Measurements from ENCODE around the gene TUBB4A. TPM values are rescaled to one million over a fixed set of nuclear protein-coding genes. Genes with fewer than 3 reads are reported as not detected.

The TUBB4A gene
- total RNA-seq, 1 experiment from 2014 or later, result 20.3 TPM

DNA sequence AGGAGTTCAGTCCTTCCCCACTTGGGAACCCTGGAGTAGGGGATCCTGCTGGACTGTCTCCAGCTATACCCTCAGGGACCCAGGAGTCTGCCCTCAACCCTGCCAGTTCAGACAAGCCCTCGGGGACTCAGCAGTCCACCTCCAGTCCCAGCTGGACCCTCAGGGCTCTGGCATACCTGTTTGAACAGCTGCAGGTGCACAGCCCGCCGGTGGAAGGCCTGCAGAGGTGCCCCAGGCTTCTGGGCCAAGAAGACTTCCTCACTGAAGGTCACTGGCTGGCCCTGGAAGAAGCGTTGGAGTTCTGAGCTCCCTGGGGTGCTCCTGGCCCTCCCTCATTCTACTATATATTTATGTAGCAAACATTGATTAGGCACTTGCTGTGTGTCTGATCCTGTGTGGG is 29.4 kb downstream of the TUBB4A start:
- H3K4me2 ChIP-seq (ENCODE audit: insufficient read depth, insufficient read length, low read length), result no peak overlapping the region
- TF ChIP-seq, protein P1, sequence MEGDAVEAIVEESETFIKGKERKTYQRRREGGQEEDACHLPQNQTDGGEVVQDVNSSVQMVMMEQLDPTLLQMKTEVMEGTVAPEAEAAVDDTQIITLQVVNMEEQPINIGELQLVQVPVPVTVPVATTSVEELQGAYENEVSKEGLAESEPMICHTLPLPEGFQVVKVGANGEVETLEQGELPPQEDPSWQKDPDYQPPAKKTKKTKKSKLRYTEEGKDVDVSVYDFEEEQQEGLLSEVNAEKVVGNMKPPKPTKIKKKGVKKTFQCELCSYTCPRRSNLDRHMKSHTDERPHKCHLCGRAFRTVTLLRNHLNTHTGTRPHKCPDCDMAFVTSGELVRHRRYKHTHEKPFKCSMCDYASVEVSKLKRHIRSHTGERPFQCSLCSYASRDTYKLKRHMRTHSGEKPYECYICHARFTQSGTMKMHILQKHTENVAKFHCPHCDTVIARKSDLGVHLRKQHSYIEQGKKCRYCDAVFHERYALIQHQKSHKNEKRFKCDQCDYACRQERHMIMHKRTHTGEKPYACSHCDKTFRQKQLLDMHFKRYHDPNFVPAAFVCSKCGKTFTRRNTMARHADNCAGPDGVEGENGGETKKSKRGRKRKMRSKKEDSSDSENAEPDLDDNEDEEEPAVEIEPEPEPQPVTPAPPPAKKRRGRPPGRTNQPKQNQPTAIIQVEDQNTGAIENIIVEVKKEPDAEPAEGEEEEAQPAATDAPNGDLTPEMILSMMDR (conservative IDR thresholded peaks at IDR 0.05), result no peak
- no peak overlapping the region for H2AK5ac ChIP-seq (ENCODE audit: insufficient read length, low read length)
- H2BK12ac ChIP-seq (ENCODE audit: insufficient read length, low read depth, low read length), result no peak overlapping the region
- no CpG with 5 or more reads among the region's 4 CpGs for WGBS (ENCODE audit: extremely low coverage, insufficient read length, low lambda C conversion rate)
- no peaks in the 10 kb centered on the region for H3K79me1 ChIP-seq (ENCODE audit: insufficient read depth, low read depth, low read length, poor library complexity, severe bottlenecking)
- H3K4me1 ChIP-seq (ENCODE audit: insufficient read depth, low read length), result no peaks in the 10 kb centered on the region
- H3K9ac ChIP-seq (ENCODE audit: extremely low read depth, insufficient read length, low read length), result no peak overlapping the region
- no peaks in the 10 kb centered on the region for H3K79me2 ChIP-seq (ENCODE audit: insufficient read depth, low read length)
- H4K20me1 ChIP-seq (ENCODE audit: control insufficient read depth, insufficient read depth, insufficient read length), result no peaks in the 10 kb centered on the region
- no peak overlapping the region for H2AFZ ChIP-seq (ENCODE audit: low read length)
- H3K18ac ChIP-seq (ENCODE audit: insufficient read length, low read depth, low read length), result no peak overlapping the region
- no peak overlapping the region for H3K23ac ChIP-seq (ENCODE audit: insufficient read length, low read depth, low read length)
- no peak overlapping the region for H3K56ac ChIP-seq (ENCODE audit: insufficient read length, low read depth, low read length)
- H3K9me3 Mint-ChIP-seq, result no peaks in the 10 kb centered on the region
- no peaks in the 10 kb centered on the region; the same call in 1 of the 2 replicates for H3K27me3 ChIP-seq (ENCODE audit: insufficient read depth, low read length)
- no peak overlapping the region for H2BK20ac ChIP-seq (ENCODE audit: low read depth, low read length, poor library complexity, severe bottlenecking)
- peaks cover 0 to 9% (median 5%) of the 10 kb centered on the region in 3 experiments; a peak in 6 of 7 replicates for H3K36me3 Mint-ChIP-seq (ENCODE audit: insufficient read depth in 1 of 3, low read depth in 3 of 3)
- no peak overlapping the region for H4K91ac ChIP-seq (ENCODE audit: insufficient read length, low read depth, low read length)
- no peak overlapping the region for H4K8ac ChIP-seq (replicated peaks; ENCODE audit: insufficient read length, low read depth, low read length)
- no peak overlapping the region for H3T11ph ChIP-seq (ENCODE audit: low read length)
- DNase-seq, result no peak
- H3K4me1 Mint-ChIP-seq, result peaks cover 9 to 24% of the 10 kb centered on the region in 2 experiments
- no peaks in the 10 kb centered on the region for H3K9me3 ChIP-seq (ENCODE audit: control insufficient read depth, low read depth, low read length)
- H3K23me2 ChIP-seq (ENCODE audit: insufficient read length, low read depth, low read length, poor library complexity, severe bottlenecking), result peaks cover 13% of the 10 kb centered on the region
- no peak overlapping the region for H3K4ac ChIP-seq (ENCODE audit: low read depth, low read length)
- H2BK120ac ChIP-seq (ENCODE audit: low read depth, low read length, poor library complexity, severe bottlenecking), result no peak overlapping the region
- peaks cover 17% of the 10 kb centered on the region for H3K27me3 Mint-ChIP-seq (ENCODE audit: low read depth)
- no peak overlapping the region for H3K4me3 Mint-ChIP-seq
- no peak overlapping the region for H2BK5ac ChIP-seq (ENCODE audit: insufficient read length, low read length)
- no peak overlapping the region for H3K27ac ChIP-seq (ENCODE audit: insufficient read length, low read depth, low read length)
- no peak overlapping the region for H2BK15ac ChIP-seq (ENCODE audit: low read depth, low read length)
- H3K14ac ChIP-seq (ENCODE audit: insufficient read depth, low read length), result no peak overlapping the region
- H3K27ac Mint-ChIP-seq, result no peak overlapping the region
- H4K5ac ChIP-seq (ENCODE audit: insufficient read length, low read depth, low read length), result no peak overlapping the region

All from H9 (cell line).